ENCODE data around the gene CCDC197. TPM values are rescaled to one million over a fixed set of nuclear protein-coding genes. Genes with fewer than 3 reads are reported as not detected.

Gene CCDC197
- total and polyA plus RNA-seq, 3 donors from 2014 or later: 5.6 to 31.0 (median 20.7) TPM

DNA sequence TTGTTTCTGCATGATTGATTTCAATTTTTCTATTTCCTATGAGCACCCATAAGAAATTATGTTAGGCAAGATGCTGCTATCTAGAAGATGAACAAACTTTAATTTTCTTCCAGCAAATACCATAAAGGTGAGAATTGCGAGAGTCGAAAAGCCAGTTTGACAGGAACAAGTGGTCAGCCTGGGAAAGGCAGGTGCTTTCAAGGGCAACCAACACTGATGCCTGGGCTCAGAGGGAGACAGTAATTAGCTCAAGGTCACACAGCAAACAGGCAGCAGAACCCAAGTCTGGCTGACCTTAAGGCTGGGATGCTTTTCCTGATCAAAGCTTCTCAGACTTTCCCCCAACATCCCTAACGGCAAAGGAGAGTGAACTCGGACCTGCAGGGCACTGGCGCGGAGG lies 22.2 kb downstream of the CCDC197 start:
- H3K9me3 ChIP-seq: no peaks in the 10 kb centered on the region
- H3K27me3 ChIP-seq: no peaks in the 10 kb centered on the region
- no peak for TF ChIP-seq POLR2A (IDR thresholded peaks at IDR 0.05)
- H3K4me1 ChIP-seq: no peaks in the 10 kb centered on the region
- intact Hi-C loops (cut with DNase I; ENCODE audit: low total_unique reads): no loop called here
- 71 to 72% methylated on average over 6 of the region's 6 CpGs for WGBS, 2 donors
- H3K36me3 ChIP-seq (ENCODE audit: low read depth, missing control alignments): no peaks in the 10 kb centered on the region
- DNase-seq: no peak
- H3K27ac ChIP-seq: no peak overlapping the region
- no peak overlapping the region for H3K4me3 ChIP-seq

DNA sequence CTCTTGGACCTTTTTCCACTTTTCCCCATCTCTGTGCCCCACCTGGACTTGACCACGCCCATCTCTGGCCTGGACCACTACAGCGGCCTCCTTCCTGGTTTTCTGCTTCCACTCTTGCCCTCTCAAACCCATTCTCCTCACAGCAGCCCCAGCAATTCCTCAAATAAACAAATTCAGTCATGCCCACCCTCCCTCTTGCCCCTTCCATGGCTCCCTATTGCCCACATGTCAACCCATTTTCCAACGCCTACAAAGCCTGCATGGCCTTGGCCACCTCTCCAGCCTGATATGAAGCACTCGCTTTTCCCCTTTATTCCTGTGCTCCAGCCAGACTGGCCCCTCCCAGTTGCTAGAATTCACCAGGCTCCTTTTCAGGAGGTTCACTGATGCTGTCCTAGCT lies 23.2 kb downstream of the CCDC197 start:
- Histone ChIP-seq H3K4me3 (no peak overlapping the region), H3K27ac (no peak overlapping the region), H3K4me1 (no peaks in the 10 kb centered on the region), H3K36me3 (ENCODE audit: low read depth, missing control alignments) (no peaks in the 10 kb centered on the region), H3K27me3 (no peaks in the 10 kb centered on the region), H3K9me3 (no peaks in the 10 kb centered on the region)
- no peak for DNase-seq
- 72 to 82% methylated on average over 4 of the region's 4 CpGs for WGBS, 2 donors
- no peak for TF ChIP-seq POLR2A (IDR thresholded peaks at IDR 0.05)
- TF ChIP-seq, protein P1, sequence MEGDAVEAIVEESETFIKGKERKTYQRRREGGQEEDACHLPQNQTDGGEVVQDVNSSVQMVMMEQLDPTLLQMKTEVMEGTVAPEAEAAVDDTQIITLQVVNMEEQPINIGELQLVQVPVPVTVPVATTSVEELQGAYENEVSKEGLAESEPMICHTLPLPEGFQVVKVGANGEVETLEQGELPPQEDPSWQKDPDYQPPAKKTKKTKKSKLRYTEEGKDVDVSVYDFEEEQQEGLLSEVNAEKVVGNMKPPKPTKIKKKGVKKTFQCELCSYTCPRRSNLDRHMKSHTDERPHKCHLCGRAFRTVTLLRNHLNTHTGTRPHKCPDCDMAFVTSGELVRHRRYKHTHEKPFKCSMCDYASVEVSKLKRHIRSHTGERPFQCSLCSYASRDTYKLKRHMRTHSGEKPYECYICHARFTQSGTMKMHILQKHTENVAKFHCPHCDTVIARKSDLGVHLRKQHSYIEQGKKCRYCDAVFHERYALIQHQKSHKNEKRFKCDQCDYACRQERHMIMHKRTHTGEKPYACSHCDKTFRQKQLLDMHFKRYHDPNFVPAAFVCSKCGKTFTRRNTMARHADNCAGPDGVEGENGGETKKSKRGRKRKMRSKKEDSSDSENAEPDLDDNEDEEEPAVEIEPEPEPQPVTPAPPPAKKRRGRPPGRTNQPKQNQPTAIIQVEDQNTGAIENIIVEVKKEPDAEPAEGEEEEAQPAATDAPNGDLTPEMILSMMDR (IDR thresholded peaks at IDR 0.05): no peak
- intact Hi-C loops (cut with DNase I; ENCODE audit: low total_unique reads): no loop called here

DNA sequence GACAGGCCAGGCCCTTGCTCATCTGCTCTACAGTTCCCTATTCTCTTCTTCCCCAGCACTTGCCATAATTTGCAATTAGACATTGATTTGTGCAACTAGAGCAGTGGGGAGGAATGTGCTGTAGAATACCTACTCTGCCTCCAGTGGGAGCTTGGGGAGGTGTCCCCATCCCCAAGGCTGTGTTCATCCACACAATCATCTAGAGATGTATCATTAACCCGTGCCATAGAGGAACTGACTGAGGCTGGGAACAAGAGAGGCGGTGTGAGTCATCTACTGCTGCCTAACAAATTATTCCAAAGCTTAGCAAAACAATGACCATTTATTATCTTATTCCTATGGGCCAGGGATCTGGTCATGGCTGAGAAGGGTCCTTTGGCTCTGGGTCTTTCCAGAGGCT lies 23.9 kb downstream of the CCDC197 start:
- no peaks in the 10 kb centered on the region for H3K9me3 ChIP-seq
- H3K27ac ChIP-seq: no peak overlapping the region
- WGBS, 2 donors: 83 to 84% methylated on average over 1 to 2 of the region's 2 CpGs
- intact Hi-C loops (cut with DNase I; ENCODE audit: low total_unique reads): no loop called here
- TF ChIP-seq POLR2A (IDR thresholded peaks at IDR 0.05): no peak
- TF ChIP-seq, protein P1 (IDR thresholded peaks at IDR 0.05): no peak
- H3K36me3 ChIP-seq (ENCODE audit: low read depth, missing control alignments): no peaks in the 10 kb centered on the region
- no peak overlapping the region for H3K4me3 ChIP-seq
- no peak for DNase-seq
- no peaks in the 10 kb centered on the region for H3K27me3 ChIP-seq
- H3K4me1 ChIP-seq: no peaks in the 10 kb centered on the region

DNA sequence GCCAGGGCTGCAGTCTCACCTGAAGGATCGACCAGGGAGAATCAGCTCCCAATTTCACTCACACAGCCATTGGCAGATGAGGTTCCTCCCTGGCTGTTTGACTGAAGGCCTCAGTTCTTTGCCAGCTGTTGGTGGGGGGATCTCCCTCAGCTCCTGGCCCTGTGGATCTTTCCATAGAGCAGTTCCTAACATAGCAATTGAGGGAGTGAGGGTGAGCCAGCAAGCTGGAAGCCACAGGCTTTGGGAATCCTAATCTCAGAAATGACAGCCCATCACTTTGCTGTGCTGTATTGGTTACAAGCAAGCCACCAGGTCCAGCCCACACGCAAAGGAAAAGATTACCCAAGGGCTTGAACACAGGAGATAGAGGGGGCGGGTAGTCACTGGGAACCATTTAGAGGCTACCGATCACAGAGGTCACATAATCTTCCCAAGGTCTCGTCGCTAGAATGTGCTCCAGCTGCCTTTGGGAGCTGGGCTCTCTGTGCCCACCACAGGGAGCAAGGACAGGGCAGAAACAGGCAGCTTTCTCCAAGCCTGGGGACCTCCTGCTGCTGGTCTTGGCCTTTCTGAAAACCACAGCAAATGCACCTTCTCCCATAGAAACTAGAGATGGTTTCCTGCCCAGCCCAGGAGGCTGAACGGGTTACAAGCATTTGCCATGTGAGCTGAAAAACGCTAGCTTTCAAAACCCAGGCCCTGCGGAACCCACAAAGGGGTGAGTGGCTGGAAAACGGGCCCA lies 24.5 kb downstream of the CCDC197 start:
- Histone ChIP-seq H3K4me3 (no peak overlapping the region), H3K27ac (no peak overlapping the region), H3K4me1 (no peaks in the 10 kb centered on the region), H3K36me3 (ENCODE audit: low read depth, missing control alignments) (no peaks in the 10 kb centered on the region), H3K9me3 (no peaks in the 10 kb centered on the region), H3K27me3 (no peaks in the 10 kb centered on the region)
- DNase-seq: no peak
- intact Hi-C loops (cut with DNase I; ENCODE audit: low total_unique reads): no loop called here
- no peak for TF ChIP-seq POLR2A (IDR thresholded peaks at IDR 0.05)
- TF ChIP-seq, protein P1 (IDR thresholded peaks at IDR 0.05): no peak
- 74 to 77% methylated on average over 10 of the region's 10 CpGs for WGBS, 2 donors

DNA sequence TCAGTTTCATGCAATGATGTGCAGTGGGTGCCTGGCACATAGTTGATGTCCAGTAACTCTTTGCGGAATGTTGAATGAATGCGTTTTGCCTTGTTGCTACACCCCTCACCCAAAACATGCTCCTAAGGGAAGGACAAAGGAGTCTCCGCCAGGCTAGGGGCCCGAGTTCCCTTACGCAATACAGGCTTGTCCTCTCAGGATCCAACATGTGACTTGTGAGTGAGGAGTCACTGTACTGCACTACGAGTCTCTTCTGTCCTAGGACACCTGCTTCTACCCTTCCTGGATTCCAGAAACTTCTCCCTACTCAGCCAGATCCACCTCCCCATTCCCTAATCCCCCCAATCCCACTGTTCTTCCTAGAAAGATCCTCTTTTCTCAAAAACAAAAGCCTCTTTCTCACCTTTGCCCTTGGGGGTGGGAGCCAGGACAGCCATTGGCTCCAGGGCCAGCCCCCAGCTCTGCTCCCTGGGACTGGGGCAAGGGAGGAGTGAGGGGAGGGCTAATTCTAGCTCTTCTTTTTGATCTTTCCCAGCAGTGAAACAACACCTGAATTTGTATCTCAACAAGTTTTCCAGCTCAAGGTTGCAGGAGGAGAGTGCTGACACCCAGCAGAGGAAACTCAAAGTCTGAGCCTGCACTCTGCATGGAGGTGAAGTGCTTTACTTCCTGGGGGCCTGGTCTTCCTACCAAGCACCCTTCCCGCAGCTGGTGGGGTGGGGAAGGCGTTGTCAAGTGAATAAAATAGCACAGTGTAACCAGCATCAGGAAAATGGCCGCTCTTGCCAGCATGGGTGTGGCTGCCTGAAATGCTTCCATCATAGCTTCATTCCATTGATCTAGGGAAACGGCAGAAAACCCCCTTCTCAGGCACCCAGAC lies 25.7 kb downstream of the CCDC197 start:
- Histone ChIP-seq H3K27me3 (no peaks in the 10 kb centered on the region), H3K27ac (no peak overlapping the region), H3K9me3 (no peaks in the 10 kb centered on the region), H3K4me3 (no peak overlapping the region), H3K36me3 (ENCODE audit: low read depth, missing control alignments) (no peaks in the 10 kb centered on the region), H3K4me1 (no peaks in the 10 kb centered on the region)
- 84 to 85% methylated on average over 10 of the region's 10 CpGs for WGBS, 2 donors
- no peak for TF ChIP-seq POLR2A (IDR thresholded peaks at IDR 0.05)
- TF ChIP-seq, protein P1 (IDR thresholded peaks at IDR 0.05): no peak
- intact Hi-C loops (cut with DNase I; ENCODE audit: low total_unique reads): no loop called here
- DNase-seq: no peak

All from testis (tissue), 3 donors.